Fibroblast of skin of abdomen (primary cell): ENCODE measurements around the gene L3HYPDH.
"Not testable (repeated sequence)": the region's sequence is repeated elsewhere in the genome, so short reads cannot be mapped to it uniquely, and the experiment has no call there.

ENCODE experiments used
- DNase-seq: peaks from one replicate; pipeline ENCODE4 v3.0.0-alpha.2; 2013

The L3HYPDH gene

DNA sequence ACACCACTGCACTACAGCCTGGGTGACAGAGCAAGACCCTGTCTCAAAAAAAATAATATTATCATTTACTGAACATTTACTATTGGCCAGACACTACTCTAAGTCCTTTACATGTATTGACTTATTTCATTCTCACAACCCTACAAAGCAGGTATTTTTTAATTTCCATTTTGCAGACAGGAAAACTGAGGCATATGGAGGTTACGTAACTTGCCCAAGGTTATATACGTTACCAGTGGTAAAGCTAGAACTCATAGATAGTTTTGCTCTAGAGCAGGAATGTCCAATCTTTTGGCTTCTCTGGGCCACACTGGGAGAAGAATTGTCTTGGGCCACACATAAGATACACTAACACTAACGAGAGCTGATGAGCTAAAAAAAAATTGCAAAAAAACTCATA lies 5.7 kb downstream of the L3HYPDH start:
- DNase-seq = no peak

- DNase-seq = no peak
These were observed 8.5 kb downstream of the L3HYPDH start for GRCh38 chr14:59475709-59476108.

- peak; percentile 88 for DNase-seq
These were observed 10.0 kb downstream of the L3HYPDH start for GRCh38 chr14:59474172-59474571.

- DNase-seq = no peak
These were observed 18.7 kb downstream of the L3HYPDH start, which contains the start of gene GPR135 for GRCh38 chr14:59465316-59466135. GPR135 (minus strand) TSS chr14:59465380; CDS start chr14:59465226, 154 bp downstream.

DNA sequence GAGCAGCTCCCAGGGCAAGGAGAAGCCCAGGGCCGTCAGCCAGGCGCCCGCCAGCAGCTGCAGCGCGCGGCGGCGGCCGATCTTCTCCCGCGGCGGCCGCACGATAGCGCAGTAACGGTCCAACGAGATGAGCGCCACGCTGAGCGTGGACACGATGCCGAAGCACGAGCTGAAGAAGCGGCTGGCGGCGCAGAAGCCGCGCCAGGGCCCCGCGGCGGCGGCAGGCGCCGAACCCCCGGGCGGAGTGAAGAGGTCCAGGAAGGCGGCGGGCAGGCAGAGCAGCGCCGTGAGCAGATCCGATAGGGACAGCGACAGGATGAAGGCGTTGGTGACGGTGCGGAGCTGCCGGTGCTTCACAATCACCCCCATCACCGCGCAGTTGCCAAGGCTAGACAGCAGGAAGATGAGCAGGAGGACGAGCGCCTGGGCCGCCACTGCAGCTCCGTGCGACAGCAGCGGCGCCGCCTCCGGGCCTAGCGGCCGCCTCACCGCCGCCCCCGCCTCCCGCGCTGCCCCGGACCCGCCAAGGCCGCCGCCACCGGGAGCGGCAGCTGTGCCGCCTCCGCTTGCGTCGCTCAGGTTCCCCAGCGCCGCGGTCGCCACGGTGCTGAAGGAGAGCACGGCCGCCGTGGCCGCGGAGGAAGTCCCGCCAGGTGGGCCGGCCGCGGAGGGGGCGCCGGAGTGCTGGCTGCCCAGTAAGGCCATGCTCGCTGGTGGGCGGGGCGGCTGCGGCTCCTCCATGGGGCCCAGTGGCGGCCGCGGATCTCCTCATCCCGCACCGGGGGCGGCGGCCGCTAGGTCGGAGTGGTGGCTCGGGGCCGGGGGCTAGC lies 19.5 kb downstream of the L3HYPDH start:
- DNase-seq = peak; percentile 48

- no peak for DNase-seq
These were observed 20.3 kb downstream of the L3HYPDH start for GRCh38 chr14:59463787-59464485.

DNA sequence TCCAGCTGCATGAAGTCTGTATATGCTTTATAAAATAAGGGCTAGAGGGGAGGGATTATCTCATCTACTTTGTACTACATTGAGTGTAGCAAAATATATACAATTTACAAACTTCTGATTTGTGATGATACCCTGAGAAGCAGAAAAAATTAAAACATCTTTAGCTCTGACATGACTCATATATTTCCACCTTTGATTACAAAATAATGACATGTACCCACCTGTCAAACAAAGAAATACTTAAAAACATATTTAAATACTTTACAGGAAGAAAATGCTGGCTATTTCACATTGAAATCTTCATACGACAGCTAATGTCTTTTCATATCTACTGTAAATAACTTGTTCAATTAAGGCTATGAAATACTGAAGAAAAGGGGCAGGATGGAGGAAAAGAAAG lies 22.3 kb downstream of the L3HYPDH start:
- DNase-seq = no peak

- DNase-seq = no peak
These were observed 23.8 kb downstream of the L3HYPDH start for GRCh38 chr14:59460378-59460777.

DNA sequence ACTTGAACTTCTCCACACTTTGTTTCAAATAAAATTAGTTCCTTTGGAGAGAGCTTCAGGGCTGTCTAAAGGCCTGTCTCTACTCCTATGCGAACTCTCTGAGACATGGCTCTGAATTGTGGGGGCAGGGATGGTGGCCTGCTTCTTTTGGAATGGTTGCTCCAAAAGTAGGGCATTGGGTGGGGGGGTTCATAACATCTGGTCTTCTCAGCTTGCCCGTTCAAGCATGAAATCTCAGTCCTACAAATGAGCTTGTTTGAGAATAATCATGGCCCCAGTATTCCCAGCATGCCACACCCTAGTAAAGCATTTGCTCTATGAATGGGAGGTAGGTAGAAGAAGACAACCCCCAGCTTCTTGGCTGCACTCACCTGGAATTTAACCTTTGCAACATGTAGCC lies 25.7 kb downstream of the L3HYPDH start:
- DNase-seq = no peak

GRCh38 chr14:59455411-59455810 lies 28.8 kb downstream of the L3HYPDH start:
- peak; percentile 78 for DNase-seq

DNA sequence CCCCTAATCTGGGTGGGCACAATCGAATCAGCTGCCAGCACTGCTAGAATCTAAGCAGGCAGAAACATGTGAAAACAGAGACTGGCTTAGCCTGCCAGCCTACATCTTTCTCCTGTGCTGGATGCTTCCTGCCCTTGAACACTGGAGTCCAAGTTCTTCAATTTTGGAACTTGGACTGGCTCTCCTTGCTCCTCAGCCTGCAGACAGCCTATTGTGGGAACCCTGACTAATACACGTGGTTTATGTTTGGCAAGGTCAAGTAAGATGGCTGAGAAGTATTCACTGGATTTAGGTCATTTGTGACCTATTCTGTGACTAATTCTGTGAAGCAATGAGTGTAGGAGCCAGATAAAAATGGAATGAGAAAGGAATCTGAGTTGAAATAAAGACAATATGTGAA lies 30.1 kb downstream of the L3HYPDH start:
- peak; percentile 94 for DNase-seq

GRCh38 chr14:59451849-59452248 lies 32.4 kb downstream of the L3HYPDH start:
- no peak for DNase-seq

DNA sequence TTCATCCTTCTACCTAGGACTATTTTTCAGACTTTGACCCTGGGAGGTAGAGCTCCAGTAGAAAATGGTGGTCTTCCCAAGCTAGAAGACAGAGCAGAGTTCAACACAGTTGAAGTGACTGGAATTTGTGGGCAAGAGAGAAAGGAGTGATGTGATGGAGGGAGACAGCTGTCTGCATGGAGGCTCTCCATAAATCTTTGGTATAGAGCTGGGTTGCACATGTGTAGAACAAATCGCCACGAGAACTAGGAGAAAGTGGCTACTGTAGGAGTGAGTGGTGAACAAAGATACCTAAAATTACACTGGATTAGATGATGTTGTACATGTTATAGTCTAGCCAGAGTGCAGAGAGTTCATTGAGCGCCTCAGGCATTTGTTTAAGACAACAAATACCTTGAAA lies 33.5 kb downstream of the L3HYPDH start:
- DNase-seq = no peak

- DNase-seq = not testable (repeated sequence)
These were observed 35.5 kb downstream of the L3HYPDH start for GRCh38 chr14:59448673-59449072.

GRCh38 chr14:59439256-59439965 lies 44.8 kb downstream of the L3HYPDH start:
- DNase-seq = peak; percentile 68

DNA sequence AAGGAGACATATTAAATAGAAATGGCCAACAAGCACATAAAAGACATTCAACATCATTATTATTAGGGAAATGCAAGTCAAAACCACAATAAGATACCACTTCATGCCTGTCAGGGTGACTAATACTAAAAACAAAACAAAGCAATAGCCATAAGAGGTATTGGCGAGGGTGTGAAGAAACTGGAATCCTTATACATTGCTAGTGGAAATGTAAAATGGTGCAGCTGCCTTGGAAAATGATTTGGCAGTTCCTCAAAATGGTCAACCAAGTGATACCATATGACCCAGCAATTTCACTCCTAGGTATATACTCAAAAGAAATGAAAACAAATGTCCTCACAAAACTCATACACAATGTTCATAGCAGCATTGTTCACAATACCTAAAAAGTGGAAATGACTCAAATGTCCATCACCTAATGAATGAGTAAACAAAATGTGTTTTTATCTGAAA lies 46.0 kb downstream of the L3HYPDH start:
- peak; percentile 84 for DNase-seq

- no peak for DNase-seq
These were observed 48.2 kb downstream of the L3HYPDH start for GRCh38 chr14:59435987-59436386.

DNA sequence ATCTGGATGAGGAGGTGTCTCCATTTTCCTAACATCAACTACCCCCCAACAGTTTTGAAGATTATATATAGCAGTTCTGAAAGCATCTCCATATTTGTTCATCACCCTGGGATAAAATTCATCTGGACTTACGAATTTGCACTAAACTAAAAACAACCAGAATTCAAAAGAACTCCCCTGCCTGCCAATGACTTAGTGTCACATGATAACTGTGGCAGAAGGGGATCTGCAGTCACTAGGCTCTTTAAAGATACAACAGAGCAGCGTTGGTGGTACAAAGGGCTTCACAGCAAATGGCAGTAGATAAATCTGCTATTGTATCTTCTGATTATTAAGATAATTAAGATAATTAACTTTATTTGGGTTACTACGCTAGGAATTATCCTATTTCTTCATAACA lies 49.1 kb downstream of the L3HYPDH start:
- no peak for DNase-seq

- DNase-seq = no peak
These were observed 54.4 kb downstream of the L3HYPDH start for GRCh38 chr14:59429790-59430189.

GRCh38 chr14:59428581-59429012 lies 55.6 kb downstream of the L3HYPDH start:
- DNase-seq = peak; percentile 86

DNA sequence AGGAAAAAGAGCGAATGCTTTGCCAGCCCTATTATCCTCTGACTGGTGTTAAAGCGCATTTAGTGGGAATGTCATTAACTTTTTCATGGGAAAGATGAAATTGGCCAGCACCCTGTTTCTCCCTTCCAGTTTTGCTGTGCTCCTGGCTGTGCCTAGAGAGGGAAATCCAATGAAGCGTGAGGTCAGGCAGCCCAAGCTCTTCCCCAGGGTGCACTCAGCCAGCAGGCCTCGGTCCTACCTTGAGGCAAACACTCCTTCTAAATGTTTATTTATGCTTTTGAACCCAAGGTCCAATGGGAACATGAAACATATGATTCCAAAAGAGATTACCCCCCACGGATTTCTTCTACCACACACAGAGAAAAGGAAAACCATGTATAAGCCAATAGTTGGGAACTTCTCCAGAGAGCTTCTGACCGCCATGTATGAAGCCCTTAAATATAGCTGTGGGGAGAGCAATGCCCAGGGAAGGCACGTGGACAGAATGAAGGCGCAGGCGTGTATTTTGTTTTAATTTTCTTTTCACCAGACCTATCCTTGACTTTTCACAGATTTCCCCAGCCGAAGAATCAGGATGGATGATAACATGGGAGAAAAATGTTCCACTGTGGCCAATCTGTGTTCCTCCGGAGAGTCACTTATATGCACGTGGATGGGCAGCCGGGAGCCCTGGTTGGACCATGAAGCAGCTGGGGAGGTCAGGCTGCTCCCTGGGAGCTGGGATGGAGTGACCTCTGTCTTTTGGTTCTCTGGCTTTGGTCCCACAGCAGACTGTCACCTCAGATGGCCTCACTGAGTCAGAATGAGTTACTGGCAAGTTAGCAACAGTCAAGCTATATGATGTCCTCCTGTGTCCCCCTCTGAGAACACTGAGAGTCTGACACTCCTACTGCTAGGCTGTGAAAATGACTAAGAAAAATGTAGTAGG lies 56.3 kb downstream of the L3HYPDH start:
- DNase-seq = peak; percentile 61
